HG03521 (cell line): ENCODE measurements around the gene VAX1.
"Not testable (repeated sequence)": the region's sequence is repeated elsewhere in the genome, so short reads cannot be mapped to it uniquely, and the experiment has no call there.

ENCODE experiments used
- ATAC-seq: cut with Tn5 transposase; IDR thresholded peaks from one replicate; pipeline ENCODE4 v1.9.1; 2021; ENCODE audit warnings: mild to moderate bottlenecking, moderate library complexity; ENCODE audit not compliant: unreplicated experiment

The VAX1 gene

DNA sequence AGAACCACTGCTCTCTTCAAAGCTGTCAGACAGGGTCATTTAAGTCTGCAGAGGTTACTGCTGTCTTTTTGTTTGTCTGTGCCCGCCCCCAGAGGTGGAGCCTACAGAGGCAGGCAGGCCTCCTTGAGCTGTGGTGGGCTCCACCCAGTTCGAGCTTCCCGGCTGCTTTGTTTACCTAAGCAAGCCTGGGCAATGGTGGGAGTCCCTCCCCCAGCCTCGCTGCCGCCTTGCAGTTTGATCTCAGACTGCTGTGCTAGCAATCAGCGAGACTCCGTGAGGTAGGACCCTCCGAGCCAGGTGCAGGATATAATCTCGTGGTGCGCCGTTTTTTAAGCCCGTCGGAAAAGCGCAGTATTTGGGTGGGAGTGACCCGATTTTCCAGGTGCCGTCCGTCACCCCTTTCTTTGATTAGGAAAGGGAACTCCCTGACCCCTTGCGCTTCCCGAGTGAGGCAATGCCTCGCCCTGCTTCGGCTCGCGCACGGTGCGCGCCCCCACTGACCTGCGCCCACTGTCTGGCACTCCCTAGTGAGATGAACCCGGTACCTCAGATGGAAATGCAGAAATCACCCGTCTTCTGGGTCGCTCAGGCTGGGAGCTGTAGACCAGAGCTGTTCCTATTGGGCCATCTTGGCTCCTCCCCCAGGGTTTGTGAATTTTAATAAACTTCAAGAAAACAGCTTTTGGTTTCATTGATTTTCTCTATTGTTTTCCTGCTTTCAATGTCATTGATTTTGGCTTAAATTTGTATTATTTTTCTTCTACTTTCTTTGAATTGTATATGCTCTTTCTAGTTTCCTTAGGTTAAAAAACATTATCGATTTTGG lies 53.4 kb downstream of the VAX1 start:
- ATAC-seq, result not testable (repeated sequence)
